ENCODE results near the gene BSG. TPM values are rescaled to one million over a fixed set of nuclear protein-coding genes. Genes with fewer than 3 reads are reported as not detected.

BSG gene
- total RNA-seq, 1 donor from 2014 or later, result 816 TPM

GRCh38 chr19:573519-573825, 1.1 kb downstream of the BSG start:
- DNase-seq (ENCODE audit: extremely low spot score, unreplicated experiment), result no peak
- Mint-ChIP-seq H3K36me3 (ENCODE audit: unreplicated experiment) (no peaks in the 10 kb centered on the region), H3K4me3 (ENCODE audit: unreplicated experiment) (peak overlapping the region; percentile 84), H3K4me1 (ENCODE audit: unreplicated experiment) (peaks cover 51% of the 10 kb centered on the region), H3K27me3 (ENCODE audit: unreplicated experiment) (no peaks in the 10 kb centered on the region), H3K27ac (ENCODE audit: unreplicated experiment) (peak overlapping the region; percentile 82), H3K9me3 (ENCODE audit: unreplicated experiment) (no peaks in the 10 kb centered on the region)
- TF ChIP-seq CTCF (IDR thresholded peaks at IDR 0.05), result no peak

- Mint-ChIP-seq H3K27me3 (ENCODE audit: unreplicated experiment) (no peaks in the 10 kb centered on the region), H3K4me3 (ENCODE audit: unreplicated experiment) (peak overlapping the region; percentile 84), H3K36me3 (ENCODE audit: unreplicated experiment) (no peaks in the 10 kb centered on the region), H3K9me3 (ENCODE audit: unreplicated experiment) (no peaks in the 10 kb centered on the region), H3K4me1 (ENCODE audit: unreplicated experiment) (peaks cover 51% of the 10 kb centered on the region), H3K27ac (ENCODE audit: unreplicated experiment) (peak overlapping the region; percentile 89)
- TF ChIP-seq CTCF (IDR thresholded peaks at IDR 0.05), result no peak
- DNase-seq (ENCODE audit: extremely low spot score, unreplicated experiment), result peak; percentile 83
Observed at GRCh38 chr19:574658-575526, 2.5 kb downstream of the BSG start.

- peaks cover 50% of the 10 kb centered on the region for H3K4me1 Mint-ChIP-seq (ENCODE audit: unreplicated experiment)
- peak overlapping the region; percentile 84 for H3K4me3 Mint-ChIP-seq (ENCODE audit: unreplicated experiment)
- TF ChIP-seq CTCF (IDR thresholded peaks at IDR 0.05), result no peak
- peak; percentile 83 for DNase-seq (ENCODE audit: extremely low spot score, unreplicated experiment)
- H3K27ac Mint-ChIP-seq (ENCODE audit: unreplicated experiment), result peak overlapping the region; percentile 89
- H3K9me3 Mint-ChIP-seq (ENCODE audit: unreplicated experiment), result no peaks in the 10 kb centered on the region
- no peaks in the 10 kb centered on the region for H3K27me3 Mint-ChIP-seq (ENCODE audit: unreplicated experiment)
- H3K36me3 Mint-ChIP-seq (ENCODE audit: unreplicated experiment), result no peaks in the 10 kb centered on the region
Observed at GRCh38 chr19:575527-576506, 3.4 kb downstream of the BSG start.

- no peak for DNase-seq (ENCODE audit: extremely low spot score, unreplicated experiment)
- peaks cover 40% of the 10 kb centered on the region for H3K4me1 Mint-ChIP-seq (ENCODE audit: unreplicated experiment)
- no peak for TF ChIP-seq CTCF (IDR thresholded peaks at IDR 0.05)
- H3K27ac Mint-ChIP-seq (ENCODE audit: unreplicated experiment), result peak overlapping the region; percentile 74
- H3K27me3 Mint-ChIP-seq (ENCODE audit: unreplicated experiment), result no peaks in the 10 kb centered on the region
- H3K4me3 Mint-ChIP-seq (ENCODE audit: unreplicated experiment), result no peak overlapping the region
- H3K36me3 Mint-ChIP-seq (ENCODE audit: unreplicated experiment), result no peaks in the 10 kb centered on the region
- no peaks in the 10 kb centered on the region for H3K9me3 Mint-ChIP-seq (ENCODE audit: unreplicated experiment)
Observed at GRCh38 chr19:576768-577438, 4.5 kb downstream of the BSG start.
